Fibroblast of lung (primary cell): ENCODE results near the gene CHURC1. TPM values are rescaled to one million over a fixed set of nuclear protein-coding genes. Genes with fewer than 3 reads are reported as not detected.

Experiments
- DNase-seq, 2 donors: peaks; one replicate each; pipeline versions ENCODE4 v3.0.0 to v3.0.0-alpha.2; 2010; ENCODE audit warnings: low read depth in 2 of 2
- H2AFZ ChIP-seq: 2 replicates; pipeline ENCODE4 v1.5.1; 2012; ENCODE audit warnings: low read length, control low read depth, inconsistent platforms
- H3K27ac ChIP-seq: 2 replicates; pipeline ENCODE4 v1.5.1; 2011; ENCODE audit warnings: low read length, control low read depth; ENCODE audit not compliant: insufficient read depth
- H3K27me3 ChIP-seq: 2 replicates; pipeline ENCODE4 v1.5.1; 2011; ENCODE audit warnings: mild to moderate bottlenecking, low read length; ENCODE audit not compliant: control insufficient read depth, insufficient read depth
- H3K36me3 ChIP-seq: 2 replicates; pipeline ENCODE4 v1.5.1; 2011; ENCODE audit warnings: low read length; ENCODE audit not compliant: control insufficient read depth, insufficient read depth
- H3K4me1 ChIP-seq: 2 replicates; pipeline ENCODE4 v1.5.1; 2011; ENCODE audit warnings: low read length; ENCODE audit not compliant: control insufficient read depth, insufficient read depth; ENCODE audit errors: extremely low read depth
- H3K4me2 ChIP-seq: 2 replicates; pipeline ENCODE4 v1.5.1; 2011; ENCODE audit warnings: low read length, control low read depth; ENCODE audit not compliant: insufficient read depth; ENCODE audit errors: extremely low read depth
- H3K4me3 ChIP-seq, 4 experiments: fragments of 200-600 bp in 1 of 4; sonication (generic) in 1 of 4; replicated peaks in 1 of 4; 2 replicates each; pipeline ENCODE4 v1.5.1; 2011 to 2016; ENCODE audit warnings: low read length in 4 of 4, low read depth in 3 of 4, mild to moderate bottlenecking in 3 of 4, control low read depth in 2 of 4, inconsistent platforms in 1 of 4, mixed read lengths in 1 of 4; ENCODE audit not compliant: insufficient read depth in 1 of 4; ENCODE audit errors: control extremely low read depth in 1 of 4
- H3K79me2 ChIP-seq: 2 replicates; pipeline ENCODE4 v1.5.1; 2012; ENCODE audit warnings: mild to moderate bottlenecking, low read length, inconsistent platforms; ENCODE audit not compliant: control insufficient read depth, insufficient read depth
- H3K9ac ChIP-seq: 2 replicates; pipeline ENCODE4 v1.5.1; 2011; ENCODE audit warnings: mild to moderate bottlenecking, low read length, control low read depth; ENCODE audit not compliant: insufficient read depth
- H3K9me3 ChIP-seq: 2 replicates; pipeline ENCODE4 v1.5.1; 2012; ENCODE audit warnings: low read depth, low read length; ENCODE audit not compliant: control insufficient read depth, insufficient read depth
- H4K20me1 ChIP-seq: 2 replicates; pipeline ENCODE4 v1.5.1; 2011; ENCODE audit warnings: low read length; ENCODE audit not compliant: control insufficient read depth, insufficient read depth; ENCODE audit errors: extremely low read depth
- CTCF ChIP-seq, 2 donors: IDR thresholded peaks in 1 of 2; conservative IDR thresholded peaks in 1 of 2; 1 replicate in 1 of 2; 2 replicates in 1 of 2; pipeline ENCODE4 v1.5.1; 2011 to 2012; ENCODE audit warnings: low read length in 2 of 2, control low read depth in 1 of 2, inconsistent platforms in 1 of 2, low read depth in 1 of 2, mild to moderate bottlenecking in 1 of 2
- EZH2 ChIP-seq: IDR thresholded peaks from 2 replicates; pipeline ENCODE4 v1.5.1; 2012; ENCODE audit warnings: low read length, control low read depth, mild to moderate bottlenecking; ENCODE audit errors: missing control alignments
- polyA minus RNA-seq: library from RNA; depleted of rRNA, polyadenylated mRNA; stranded (reverse); fragments of >200 nt; gene quantifications from 2 replicates; pipeline ENCODE4 v1.2.3, GENCODE V29; 2011; ENCODE audit warnings: low replicate concordance
- polyA plus RNA-seq, 2 donors: library from polyadenylated mRNA; depleted of rRNA in 1 of 2; stranded (reverse) in 1 of 2; unstranded in 1 of 2; fragments of >200 nt; gene quantifications; 2 replicates each; pipeline ENCODE4 v1.2.1, GENCODE V29; 2011 to 2012; ENCODE audit warnings: missing spikeins in 1 of 2
- total RNA-seq: library from RNA; depleted of rRNA; stranded (reverse); fragments of >200 nt; gene quantifications from 2 replicates; pipeline ENCODE4 v1.2.1, GENCODE V29; 2014

The CHURC1 gene
- 38.6 and 47.8 TPM in 2 replicates for total RNA-seq
- 89.5 and 92.3 TPM in 2 replicates for polyA plus RNA-seq
- polyA plus RNA-seq (2012) = 46.1 and 77.9 TPM in 2 replicates
- polyA minus RNA-seq = 1.2 and 1.7 TPM in 2 replicates

GRCh38 chr14:64914237-64915028, at the start of gene CHURC1:
Gene CHURC1 (plus strand): TSS chr14:64914455. CDS start chr14:64914496, 41 bp downstream.
- no peaks in the 10 kb centered on the region for H3K36me3 ChIP-seq
- H3K79me2 ChIP-seq = peaks cover 31% of the 10 kb centered on the region
- H3K9ac ChIP-seq = peak within 1 kb of the TSS; percentile 99
- no peaks in the 10 kb centered on the region for H4K20me1 ChIP-seq
- TF ChIP-seq CTCF (conservative IDR thresholded peaks at IDR 0.05 in 1 of 2, IDR thresholded peaks at IDR 0.05 in 1 of 2; ENCODE audit: low read depth in 1 of 2, low read length in 2 of 2) (no peak), EZH2 (no peak)
- peak within 1 kb of the TSS; percentile 79 for H2AFZ ChIP-seq
- no peaks in the 10 kb centered on the region for H3K27me3 ChIP-seq
- H3K9me3 ChIP-seq = no peaks in the 10 kb centered on the region
- peak within 1 kb of the TSS; percentile 97 for H3K4me2 ChIP-seq
- H3K4me1 ChIP-seq = peaks cover 7% of the 10 kb centered on the region
- DNase-seq = peak; percentile 95 to 98
- H3K27ac ChIP-seq = peak within 1 kb of the TSS; percentile 99
- H3K4me3 ChIP-seq = peak within 1 kb of the TSS; percentile 82 to 100 (median 91)

DNA sequence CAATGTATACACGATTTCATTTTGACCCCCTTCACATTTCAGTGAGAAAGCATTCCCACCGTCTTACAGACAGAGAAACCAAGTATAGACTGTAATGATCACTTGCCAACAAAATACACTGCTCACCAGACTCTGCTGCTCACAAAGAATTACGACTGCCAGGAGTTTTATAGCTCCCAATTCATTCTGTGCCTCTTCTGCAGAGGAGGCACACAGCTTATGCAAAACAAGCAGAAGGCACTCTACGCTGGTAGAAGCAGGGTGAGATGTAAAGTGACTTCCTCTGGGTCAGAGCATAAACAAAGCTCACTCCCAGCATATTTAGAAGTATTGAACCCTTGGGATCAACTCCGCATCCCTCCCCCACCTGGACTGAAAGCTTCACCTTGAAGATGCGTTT, 49.1 kb upstream of the CHURC1 start:
- peaks cover 15% of the 10 kb centered on the region for H3K27me3 ChIP-seq
- H3K27ac ChIP-seq = no peak overlapping the region
- H3K9me3 ChIP-seq = no peaks in the 10 kb centered on the region
- no peaks in the 10 kb centered on the region for H4K20me1 ChIP-seq
- no peak for DNase-seq
- H3K4me3 ChIP-seq = no peak overlapping the region
- no peaks in the 10 kb centered on the region for H3K36me3 ChIP-seq
- no peak overlapping the region for H3K4me2 ChIP-seq
- no peak overlapping the region for H3K9ac ChIP-seq
- H3K4me1 ChIP-seq = no peaks in the 10 kb centered on the region
- H2AFZ ChIP-seq = no peak overlapping the region
- no peaks in the 10 kb centered on the region for H3K79me2 ChIP-seq
- TF ChIP-seq EZH2 = no peak
- no peak for TF ChIP-seq CTCF (conservative IDR thresholded peaks at IDR 0.05 in 1 of 2, IDR thresholded peaks at IDR 0.05 in 1 of 2; ENCODE audit: low read depth in 1 of 2, low read length in 2 of 2)

DNA sequence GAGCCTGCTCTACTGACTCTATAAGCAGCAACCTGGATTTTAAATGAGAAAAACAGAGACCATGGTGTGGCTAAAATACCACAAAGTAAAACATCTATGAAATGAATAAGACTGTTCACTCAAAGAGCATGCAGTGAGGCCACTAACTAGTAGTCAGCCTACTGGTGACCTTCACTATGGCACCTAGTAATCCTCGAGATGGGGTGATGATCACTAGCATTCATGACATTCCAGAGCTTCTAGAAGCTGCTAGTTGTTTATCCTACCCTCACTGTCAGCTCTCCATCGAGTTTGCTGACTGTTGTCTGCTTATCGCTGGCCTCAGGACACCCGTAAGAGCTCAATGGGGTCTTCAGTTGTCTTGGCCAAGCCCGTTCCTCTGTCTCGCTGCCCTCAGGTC, 48.3 kb upstream of the CHURC1 start:
- Histone ChIP-seq H3K27me3 (peaks cover 15% of the 10 kb centered on the region), H4K20me1 (no peaks in the 10 kb centered on the region), H3K36me3 (no peaks in the 10 kb centered on the region), H3K4me1 (no peaks in the 10 kb centered on the region), H3K9me3 (no peaks in the 10 kb centered on the region), H3K4me2 (no peak overlapping the region), H3K9ac (no peak overlapping the region), H3K4me3 (no peak overlapping the region), H3K79me2 (no peaks in the 10 kb centered on the region), H3K27ac (no peak overlapping the region), H2AFZ (no peak overlapping the region)
- TF ChIP-seq CTCF (conservative IDR thresholded peaks at IDR 0.05 in 1 of 2, IDR thresholded peaks at IDR 0.05 in 1 of 2; ENCODE audit: low read depth in 1 of 2, low read length in 2 of 2) (no peak), EZH2 (no peak)
- no peak for DNase-seq
